HG02981 (cell line): ENCODE measurements around the gene TIMM29.

Experiments
- ATAC-seq: cut with Tn5 transposase; IDR thresholded peaks from one replicate; pipeline ENCODE4 v1.9.1; 2021; ENCODE audit warnings: mild to moderate bottlenecking, moderate library complexity; ENCODE audit not compliant: unreplicated experiment

Gene TIMM29

GRCh38 chr19:10928563-10929401, at the start of gene TIMM29, which contains the start of gene YIPF2:
Gene TIMM29, plus strand, starts transcription at chr19:10928811. Its CDS starts 12 bp downstream, at chr19:10928823.
Gene YIPF2, minus strand, starts transcription at chr19:10928639. Its CDS starts 229 bp downstream, at chr19:10928410.
- ATAC-seq, result peak; percentile 81

DNA sequence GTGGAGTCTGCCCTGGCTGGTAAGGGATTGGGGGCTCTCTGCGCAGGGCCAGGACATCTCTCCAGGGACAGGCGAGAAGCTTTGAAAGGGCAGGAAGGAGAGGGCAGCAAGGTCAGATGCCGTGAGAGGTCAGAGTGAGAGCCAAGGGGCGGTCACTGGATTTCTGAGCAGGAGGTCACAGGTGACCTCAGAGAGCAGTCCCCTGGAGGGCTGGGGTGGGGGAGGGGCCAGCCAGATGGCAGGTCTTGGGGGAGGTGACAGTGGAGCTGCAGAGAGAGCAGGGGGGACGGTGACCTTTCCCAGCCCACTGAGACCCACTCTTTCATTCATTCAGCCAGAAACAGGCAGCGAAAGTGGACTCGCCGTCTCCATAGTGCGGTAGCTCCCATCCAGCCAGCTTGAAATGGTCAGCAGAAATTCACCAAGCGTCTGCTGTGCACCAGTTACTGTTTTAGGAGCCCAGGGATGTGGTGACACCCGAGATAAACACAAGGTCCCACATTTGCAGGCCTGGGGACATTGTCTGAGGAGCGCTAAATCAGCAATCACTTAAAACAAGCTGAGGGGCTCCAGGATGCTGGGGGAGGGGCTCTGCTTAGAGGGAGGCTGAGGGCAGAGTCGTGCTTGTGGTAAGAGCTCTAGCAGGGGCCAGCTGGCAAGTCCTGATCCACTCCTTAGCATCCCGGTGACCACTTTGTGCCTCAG, 47.1 kb upstream of the TIMM29 start:
- no peak for ATAC-seq

DNA sequence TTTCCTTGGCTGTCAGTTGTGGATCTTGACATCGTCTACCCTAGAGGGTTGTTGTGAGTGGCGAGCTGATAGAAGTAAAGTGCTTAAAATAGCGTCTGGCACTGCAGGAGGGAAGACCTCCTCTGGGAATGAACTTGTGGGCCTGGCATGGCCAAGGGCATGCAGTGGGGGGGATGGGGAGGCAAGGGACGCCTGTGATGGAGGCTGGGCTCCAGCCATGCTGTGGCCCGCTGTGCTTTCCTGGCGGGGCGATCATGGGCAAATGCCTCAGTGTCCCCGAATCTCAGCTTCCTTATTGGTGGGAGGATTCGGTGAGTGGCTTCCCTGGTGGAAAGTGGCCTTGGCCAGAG, 46.5 kb upstream of the TIMM29 start:
- no peak for ATAC-seq

- ATAC-seq, result no peak
These were observed 44.3 kb upstream of the TIMM29 start for GRCh38 chr19:10884274-10884673.

- ATAC-seq, result no peak
These were observed 43.1 kb upstream of the TIMM29 start for GRCh38 chr19:10885201-10886169.

DNA sequence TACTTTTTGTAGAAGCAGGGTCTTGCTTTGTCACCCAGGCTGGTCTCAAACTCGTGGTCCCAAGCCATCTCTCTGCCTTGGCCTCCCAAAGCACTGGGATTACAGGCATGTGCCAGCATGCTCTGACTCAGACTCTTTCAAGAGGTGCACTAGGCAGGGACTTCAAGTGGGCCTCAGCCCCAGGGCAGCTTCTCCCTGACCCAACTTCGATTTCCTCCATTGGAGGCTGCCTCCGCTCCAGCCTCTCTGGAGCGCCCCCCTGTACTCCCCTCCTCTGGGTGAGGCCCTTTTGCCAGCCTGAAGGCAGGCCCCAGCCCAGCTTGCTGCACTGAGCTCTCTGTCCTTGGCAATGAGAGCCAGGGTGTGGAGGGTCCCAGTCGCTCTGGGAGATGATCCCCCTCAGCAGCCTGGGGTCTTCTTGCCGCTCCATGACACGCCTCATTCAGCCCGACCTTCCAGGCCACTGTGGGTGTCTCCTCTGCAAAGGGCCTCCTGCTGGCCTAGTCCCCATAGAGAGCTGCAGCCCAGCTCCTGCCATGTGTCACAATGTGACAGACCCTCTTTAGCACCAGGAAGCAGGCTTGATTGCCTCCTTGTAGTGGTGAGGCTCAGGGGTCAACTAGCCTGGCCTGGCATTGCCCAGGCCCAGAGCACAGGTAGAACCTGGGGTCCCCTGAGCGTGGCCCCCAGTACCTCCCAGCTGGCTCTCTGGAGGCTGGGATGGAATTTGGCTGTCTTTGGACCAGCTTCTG, 40.8 kb upstream of the TIMM29 start:
- ATAC-seq, result no peak

DNA sequence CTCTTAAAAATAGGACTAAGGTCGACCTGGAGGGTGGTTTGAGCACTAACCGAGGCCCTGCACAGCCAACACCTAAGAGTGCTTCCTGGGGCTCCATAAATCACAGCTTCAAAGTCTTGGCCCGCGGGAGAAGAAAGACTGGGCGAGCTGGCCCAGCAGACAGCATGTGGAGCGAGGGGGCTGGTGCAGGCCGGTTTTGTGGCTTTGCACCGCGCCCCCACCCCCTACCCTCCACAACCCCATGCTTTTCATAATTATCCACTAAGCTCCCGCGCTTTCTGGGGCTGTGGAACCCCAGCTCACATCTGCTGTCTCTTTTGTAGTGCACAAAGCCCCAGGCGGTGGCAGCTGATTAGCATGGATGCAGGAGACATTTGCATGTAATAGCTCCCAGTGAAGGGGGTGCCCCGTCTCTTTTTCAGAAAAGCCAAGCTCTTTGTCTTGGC, 40.2 kb upstream of the TIMM29 start:
- ATAC-seq, result no peak

GRCh38 chr19:10889880-10890279, 38.7 kb upstream of the TIMM29 start:
- no peak for ATAC-seq

GRCh38 chr19:10891405-10892086, 37.1 kb upstream of the TIMM29 start:
- no peak for ATAC-seq

GRCh38 chr19:10892256-10892655, 36.4 kb upstream of the TIMM29 start:
- ATAC-seq, result no peak

GRCh38 chr19:10894911-10895213, 33.7 kb upstream of the TIMM29 start:
- ATAC-seq, result no peak

GRCh38 chr19:10895363-10895762, 33.2 kb upstream of the TIMM29 start:
- no peak for ATAC-seq

- no peak for ATAC-seq
These were observed 32.7 kb upstream of the TIMM29 start for GRCh38 chr19:10895920-10896319.

DNA sequence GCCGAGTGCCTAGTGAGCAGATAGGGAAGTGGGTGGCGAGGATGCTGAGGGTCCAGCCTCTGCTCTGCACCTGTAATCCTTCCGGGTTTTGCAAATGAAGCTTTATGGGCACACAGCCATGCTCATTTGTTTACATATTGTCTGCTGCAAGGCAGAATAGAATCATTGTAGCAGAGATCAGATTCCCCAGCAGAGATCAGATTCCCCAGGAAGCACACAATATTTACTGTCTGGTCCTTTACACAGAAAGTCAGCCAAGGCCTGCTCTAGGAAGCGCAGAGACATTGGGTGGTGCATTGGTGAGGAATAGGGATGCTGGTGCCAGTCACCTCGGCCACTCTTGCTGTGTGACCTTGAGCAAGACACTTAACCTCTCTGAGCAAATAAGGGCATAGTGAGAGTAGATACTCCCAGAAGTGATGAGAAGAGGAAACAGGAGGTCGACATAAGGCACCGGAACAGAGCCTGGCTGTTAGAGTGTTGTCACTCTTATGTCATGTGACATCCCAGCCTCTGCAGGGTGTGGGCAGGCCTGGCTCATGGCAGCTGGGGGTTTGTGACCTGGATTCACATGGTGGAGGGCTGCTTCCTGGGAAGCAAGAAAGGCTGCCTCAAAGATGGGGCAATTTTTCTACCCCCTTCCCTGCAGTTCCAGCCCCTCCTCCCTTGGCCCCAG, 31.6 kb upstream of the TIMM29 start:
- no peak for ATAC-seq

GRCh38 chr19:10898633-10899032, 30.0 kb upstream of the TIMM29 start:
- no peak for ATAC-seq

DNA sequence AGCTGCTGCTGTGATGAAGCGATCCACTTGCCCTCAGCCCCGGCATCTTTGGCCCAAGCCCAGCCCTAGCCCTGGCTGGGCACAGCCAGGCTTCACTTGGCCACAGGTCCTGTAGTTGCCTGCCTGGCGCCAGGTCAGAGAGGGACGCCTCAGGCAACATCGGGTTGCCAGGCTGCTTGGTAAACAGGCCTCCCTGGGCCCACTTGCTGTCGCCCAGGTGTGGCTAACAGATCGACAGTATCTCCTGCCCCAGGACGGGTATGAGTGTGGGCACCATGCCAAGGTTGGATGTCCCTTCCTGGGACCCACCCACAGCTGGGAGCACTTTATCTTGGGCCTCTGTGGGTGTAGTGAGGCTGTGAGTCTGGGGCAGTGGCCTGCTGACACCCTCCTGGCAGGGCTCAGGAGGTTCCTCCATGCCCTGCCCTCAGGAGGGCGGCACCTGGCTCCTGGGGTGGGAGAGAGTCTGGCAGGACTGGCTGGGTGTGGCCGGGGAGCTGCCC, 29.4 kb upstream of the TIMM29 start:
- no peak for ATAC-seq

DNA sequence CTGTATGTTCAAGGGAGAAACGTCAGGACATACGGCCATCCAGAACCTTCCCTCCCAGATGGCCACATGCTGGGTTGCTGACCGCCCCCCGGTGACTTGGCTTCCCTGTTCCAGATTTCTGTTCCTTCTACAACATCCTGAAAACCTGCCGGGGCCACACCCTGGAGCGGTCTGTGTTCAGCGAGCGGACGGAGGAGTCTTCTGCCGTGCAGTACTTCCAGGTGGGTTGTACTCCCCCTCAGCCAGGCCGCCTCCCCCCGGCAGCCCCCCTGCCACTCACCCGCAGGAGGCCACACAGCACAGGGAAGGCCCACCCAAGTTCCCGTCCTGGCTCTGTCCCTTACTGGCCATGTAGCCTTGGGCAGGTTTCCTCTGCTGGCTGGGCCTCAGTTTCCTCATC, 20.7 kb upstream of the TIMM29 start:
- no peak for ATAC-seq

DNA sequence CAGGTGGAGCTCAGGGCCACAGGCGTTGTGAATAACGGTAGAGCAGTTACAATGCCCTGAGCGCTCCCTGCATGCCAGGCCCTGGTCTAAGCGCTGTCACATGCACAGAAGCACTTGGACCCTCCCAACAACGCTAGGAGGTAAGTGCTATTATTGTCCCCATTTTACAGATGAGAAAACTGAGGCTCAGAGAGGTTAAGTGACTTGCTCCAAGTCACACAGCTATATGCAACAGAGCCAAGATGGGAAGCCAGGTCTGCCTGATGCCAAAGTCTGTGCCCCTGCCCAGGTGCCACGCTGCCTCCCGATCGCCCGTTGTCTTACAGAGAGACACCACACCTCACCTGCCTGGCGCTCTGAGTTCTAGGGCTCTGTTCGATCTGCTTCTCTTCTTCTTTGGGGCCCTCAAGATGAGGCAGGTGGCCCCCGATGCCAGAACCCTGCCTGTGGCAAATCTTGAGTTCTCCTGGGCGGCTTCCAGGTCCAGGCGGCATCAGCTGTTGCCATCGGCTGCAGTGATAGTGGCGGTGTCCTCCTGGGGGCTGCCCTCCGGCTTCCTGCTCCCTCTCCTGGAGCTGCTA, 20.1 kb upstream of the TIMM29 start:
- no peak for ATAC-seq
